ENCODE results near the gene BMP5.

Gene BMP5

DNA sequence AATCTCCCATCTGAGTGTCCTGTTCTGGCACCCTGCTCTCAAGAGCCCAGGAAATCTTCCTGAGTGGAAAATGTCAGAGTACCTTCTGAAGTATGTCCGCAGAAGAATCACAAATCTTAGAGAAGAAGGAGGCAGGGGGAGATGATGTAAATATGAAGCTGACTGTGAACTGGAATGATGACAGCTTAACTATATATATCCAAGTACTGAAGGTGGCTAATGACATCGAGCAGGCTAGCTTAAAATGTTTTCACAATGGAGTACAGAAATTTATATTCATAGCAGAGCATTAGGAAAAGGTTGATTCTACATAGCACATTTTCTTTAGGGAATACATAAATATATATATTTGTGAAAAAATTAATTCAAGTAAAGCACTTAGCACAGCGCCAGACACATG is 64.3 kb downstream of the BMP5 start:
- no peak for DNase-seq (ENCODE audit: low read depth)

DNA sequence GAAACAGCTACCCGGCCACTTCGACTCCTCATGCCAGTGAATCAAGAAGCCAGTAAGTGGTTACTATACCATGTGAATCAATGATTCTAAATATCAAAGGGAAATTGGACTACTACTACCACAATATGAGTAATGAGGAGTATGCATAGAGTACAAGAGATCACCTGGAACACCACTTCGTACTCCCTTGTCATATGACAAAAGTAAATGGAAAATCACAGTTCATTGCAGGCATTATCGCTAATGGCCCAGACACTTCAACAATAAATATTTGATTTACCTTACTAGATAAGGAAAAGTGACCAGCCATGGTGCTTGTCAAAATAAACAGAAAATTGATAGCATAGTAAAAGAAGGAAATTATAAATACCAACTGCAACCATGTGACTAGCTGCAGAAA is 73.1 kb downstream of the BMP5 start:
- no peak for DNase-seq (ENCODE audit: low read depth)

DNA sequence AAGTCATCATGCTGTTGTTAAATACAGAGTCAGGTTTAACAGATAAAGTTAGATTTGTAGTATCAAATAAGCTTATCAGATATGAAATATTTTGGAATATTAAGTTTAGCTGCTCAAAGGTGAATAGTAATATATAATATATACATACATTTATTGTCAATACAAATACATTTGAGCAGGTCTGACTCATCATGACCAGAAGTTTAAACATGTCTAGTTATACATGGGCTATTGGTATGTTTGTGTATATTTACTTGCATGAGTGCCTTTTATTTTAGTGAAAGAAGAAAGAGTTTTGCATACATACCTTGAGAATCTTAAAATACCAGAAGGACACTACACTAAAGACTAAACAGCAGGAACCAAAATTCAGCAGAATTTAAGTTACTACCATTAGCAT is 76.8 kb downstream of the BMP5 start:
- DNase-seq (ENCODE audit: low read depth): no peak

DNA sequence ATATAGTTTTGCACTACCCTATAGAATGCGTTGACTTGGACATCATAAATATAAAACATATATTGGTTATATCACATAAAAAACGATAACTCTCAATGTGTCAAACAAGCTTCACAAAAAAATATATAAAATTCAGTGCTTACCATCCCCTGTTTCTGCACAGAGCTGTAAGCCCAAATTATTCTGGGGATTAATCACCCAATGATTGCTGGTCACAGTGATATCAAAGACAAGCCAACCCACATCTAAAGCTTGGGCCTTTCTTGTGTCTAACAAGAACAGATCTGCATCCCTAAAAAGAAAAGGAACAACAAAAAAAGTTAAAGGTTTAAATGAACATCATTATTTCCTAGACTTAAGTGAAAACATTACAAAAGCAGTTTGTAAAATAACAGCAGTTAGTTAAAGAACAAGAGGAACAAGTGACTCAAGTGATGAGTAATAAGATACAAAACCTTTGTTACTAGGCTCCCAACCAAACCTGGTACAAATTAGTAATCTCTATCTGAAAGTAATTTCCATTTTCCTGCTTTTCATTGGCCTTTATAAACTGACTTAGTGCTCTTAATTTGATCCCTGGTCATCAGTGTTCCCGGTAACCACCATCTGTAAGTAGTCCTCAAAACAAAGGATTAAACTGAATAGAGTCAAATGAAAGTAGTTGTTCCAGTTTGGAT is 81.1 kb downstream of the BMP5 start:
- no peak for DNase-seq (ENCODE audit: low read depth)

- DNase-seq (ENCODE audit: low read depth): no peak
Observed at GRCh38 chr6:55785273-55785672, 90.1 kb downstream of the BMP5 start.

- no peak for DNase-seq (ENCODE audit: low read depth)
Observed at GRCh38 chr6:55782275-55782674, 93.1 kb downstream of the BMP5 start.

- no peak for DNase-seq (ENCODE audit: low read depth)
Observed at GRCh38 chr6:55778705-55779104, 96.7 kb downstream of the BMP5 start.

DNA sequence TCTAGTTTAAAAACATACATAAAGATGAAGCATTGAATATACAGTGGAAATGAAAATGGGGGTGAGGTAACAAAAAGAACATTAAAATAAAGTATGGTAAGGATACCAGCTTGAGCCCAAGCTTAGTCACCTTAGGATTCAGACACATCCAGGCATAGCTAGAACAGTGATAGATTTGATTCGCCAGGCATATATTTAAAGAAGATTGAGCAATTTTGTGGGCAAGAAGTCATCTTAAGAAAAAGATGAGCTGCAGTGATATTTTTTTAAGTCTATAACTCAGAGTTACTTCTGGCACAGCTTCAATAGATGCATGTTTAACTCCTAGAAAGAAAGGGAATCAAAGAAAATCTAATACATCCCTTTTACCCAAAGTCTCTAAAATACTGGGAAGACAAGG is 97.9 kb downstream of the BMP5 start:
- DNase-seq (ENCODE audit: low read depth): no peak

DNA sequence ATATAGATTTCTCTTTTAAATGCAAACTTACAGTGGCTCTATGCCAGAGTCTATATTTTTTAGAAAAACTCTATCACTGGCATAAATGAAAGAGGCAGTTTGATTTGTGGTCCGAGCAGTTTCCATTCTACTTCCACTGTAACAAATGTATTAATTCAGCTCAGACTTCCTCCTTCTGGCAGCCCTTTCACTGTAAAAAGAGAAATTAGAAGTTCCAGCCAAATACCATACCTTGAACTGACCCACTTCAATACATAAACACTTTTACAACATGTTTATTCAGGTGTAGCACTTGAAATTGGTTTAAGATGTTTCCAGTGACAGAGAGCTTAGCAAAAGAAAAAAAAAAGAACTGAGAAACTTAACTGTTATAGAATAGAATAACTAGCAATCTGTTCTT is 99.3 kb downstream of the BMP5 start:
- no peak for DNase-seq (ENCODE audit: low read depth)

DNA sequence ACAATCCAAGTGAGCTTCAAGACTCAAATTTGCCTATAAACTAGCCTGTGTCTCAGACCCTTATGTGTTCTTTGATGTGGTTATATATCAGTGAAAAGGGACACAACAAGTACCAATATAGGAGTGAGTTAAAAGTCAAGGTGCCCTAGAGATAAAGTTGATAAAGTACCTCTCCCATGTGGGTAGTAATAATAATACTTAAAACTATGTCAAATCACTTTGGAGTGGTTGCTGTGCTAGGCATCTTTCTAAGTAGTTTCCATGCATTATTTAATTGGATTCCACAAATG is 100.4 kb downstream of the BMP5 start:
- no peak for DNase-seq (ENCODE audit: low read depth)

DNA sequence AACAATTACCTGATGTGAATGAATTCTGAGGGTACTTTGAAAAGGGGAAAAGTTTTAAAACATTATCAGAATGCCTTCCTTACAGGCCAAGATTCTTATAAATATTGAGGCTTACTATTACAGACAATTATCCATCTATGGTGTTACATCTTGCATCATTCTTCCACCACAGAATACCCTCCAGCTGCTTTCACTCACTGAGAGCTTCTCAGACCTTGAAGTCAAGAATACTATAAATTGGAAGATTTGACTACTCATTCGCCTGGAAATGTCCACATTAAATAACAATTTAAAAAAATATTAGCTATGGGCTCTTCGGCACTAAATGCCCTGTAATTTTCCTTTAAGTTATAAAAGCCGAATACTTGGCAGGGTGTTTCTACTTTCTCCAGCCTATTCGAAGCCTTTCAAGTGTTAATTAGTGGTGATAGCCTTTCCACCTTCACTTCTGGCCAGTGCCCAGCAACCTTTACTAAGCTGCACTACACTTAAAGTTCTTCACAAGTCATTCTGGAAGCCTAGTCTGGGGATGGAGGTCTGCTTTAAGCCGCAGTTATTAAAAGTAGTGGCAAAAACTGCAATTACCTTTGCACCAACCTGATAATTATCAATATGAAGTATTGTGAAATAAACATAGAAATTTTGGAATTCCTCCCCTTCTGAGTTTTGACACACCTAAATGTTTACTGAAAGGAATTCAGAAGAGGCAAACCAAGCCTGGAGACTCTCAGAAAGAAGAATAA is 100.9 kb downstream of the BMP5 start:
- DNase-seq (ENCODE audit: low read depth): no peak

DNA sequence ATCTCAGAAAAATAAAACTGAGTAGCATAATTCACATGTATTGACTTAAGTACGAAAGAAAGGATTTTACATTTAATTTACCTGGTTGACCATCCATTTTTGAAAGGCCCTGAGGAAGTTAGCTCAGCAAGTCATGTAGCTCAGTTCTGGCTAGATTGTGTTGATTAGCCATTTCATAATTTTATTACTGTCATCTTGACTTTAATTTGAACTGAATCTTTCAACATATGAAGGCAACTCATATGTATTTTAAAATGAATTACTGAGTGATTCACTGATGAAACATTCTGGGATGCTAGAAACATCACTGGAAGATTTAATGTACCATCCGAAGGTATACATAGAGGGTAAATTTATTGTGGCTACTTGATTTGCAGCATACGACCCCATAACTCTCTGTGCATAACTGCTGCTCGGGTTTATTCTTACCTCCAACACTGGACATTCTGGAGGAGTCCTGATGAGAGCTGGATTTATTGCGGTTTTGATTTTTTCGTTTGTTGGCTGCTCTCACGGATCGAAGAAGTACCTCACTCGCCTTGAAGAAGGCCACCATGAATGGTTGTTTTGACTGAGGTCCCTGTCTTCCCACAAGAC is 101.7 kb downstream of the BMP5 start:
- no peak for DNase-seq (ENCODE audit: low read depth)

GRCh38 chr6:55772730-55773129 is 102.7 kb downstream of the BMP5 start:
- DNase-seq (ENCODE audit: low read depth): no peak

DNA sequence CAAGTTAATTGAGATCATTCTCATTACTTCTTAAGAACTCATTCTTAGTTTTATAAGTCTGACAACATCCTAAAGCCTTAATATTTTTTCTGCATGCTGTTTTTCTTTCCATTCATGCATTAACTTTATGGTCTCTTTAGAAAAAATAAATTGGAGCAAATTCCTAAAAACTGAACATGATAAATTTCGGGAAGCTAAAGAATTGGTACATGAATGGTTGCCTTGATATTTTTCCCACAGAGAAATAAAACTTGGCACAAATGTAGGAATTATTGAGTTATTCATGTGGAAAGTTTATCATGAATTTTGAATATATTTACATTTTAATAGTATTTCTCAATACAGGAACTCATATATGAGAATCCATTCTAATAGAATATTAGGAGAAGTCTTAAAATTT is 115.9 kb downstream of the BMP5 start:
- DNase-seq (ENCODE audit: low read depth): no peak

- no peak for DNase-seq (ENCODE audit: low read depth)
Observed at GRCh38 chr6:55758156-55758937, 117.0 kb downstream of the BMP5 start.

DNA sequence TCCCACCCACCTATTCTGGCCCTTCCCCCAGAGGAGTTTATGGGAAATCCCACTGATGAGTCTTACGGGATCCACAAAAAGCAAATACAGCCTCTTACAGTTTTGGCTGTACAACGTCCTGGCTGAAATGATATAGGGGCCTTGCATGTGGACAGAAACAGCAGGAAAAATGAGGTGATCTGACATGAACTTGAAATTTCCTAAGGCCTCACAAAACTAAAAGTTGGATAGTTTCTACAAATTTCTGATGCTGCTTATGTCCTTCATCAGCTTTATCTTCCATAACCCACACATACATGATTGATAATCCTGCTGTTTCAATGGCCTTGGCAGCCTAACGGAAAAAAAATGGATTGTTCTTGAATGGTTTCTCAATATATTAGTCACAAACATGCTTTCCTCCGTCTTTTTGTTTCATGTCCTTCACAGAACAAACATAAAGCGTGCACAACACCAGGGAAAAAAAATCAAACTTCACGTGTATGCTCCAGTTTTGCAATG is 118.8 kb downstream of the BMP5 start:
- no peak for DNase-seq (ENCODE audit: low read depth)

- DNase-seq (ENCODE audit: low read depth): no peak
Observed at GRCh38 chr6:55748880-55749279, 126.5 kb downstream of the BMP5 start.

DNA sequence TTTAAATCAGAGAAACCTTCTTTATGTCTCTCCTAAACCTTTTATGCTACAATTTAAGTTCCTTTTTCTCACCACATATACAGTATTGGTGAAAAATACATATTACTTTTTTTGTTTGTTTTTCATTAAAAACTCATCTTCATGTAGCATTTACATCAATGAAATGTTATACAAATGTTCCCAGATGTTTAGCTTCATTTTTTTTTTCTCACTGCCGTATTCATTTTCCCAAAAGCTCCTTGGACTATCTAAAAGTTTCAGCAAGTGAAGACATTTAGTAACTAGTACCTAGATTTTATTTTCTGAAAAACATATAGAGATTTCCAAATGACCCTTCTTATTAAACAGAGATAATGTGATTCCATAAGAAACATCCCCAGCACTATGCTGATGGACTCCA is 128.9 kb downstream of the BMP5 start:
- DNase-seq (ENCODE audit: low read depth): no peak

- no peak for DNase-seq (ENCODE audit: low read depth)
Observed at GRCh38 chr6:55734256-55734655, 141.1 kb downstream of the BMP5 start.

DNA sequence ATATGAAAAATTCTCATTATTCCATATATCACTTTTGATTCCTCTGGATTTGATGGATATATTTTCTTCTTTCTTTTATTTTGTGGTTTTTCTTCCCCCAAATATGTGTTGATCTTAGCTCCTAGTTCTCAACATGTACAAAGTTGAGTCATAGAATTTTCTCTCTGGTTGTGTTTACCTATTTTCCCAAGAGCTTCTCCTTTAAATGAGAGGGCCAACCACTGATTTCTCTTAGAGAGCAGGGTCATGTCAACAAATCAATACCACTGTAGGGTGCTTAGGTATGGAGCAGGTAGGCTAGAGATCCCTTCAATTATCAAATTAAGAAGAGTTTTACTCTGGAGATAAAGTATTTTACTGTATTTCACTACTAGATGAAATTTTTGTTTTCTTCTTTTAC is 145.7 kb downstream of the BMP5 start:
- no peak for DNase-seq (ENCODE audit: low read depth)

DNA sequence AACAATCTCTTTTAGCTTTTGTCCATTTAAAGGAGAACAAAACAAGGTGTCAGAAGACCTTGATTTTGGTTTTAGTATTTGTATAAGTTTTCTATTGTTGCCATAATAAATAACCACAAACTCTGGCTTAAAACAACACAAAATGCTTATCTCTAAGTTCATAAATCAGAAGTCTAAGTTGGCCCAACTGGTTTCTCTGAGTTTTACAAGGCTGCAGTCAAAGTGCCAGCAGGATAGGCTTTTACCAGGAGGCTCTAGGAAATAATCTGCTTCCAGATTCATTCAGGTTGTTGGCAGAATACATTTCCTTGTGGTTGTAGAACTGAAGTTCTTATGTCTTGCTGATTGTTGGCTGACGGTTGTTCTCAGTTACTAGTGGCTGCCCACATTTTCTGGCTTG is 149.2 kb downstream of the BMP5 start:
- DNase-seq (ENCODE audit: low read depth): no peak

DNA sequence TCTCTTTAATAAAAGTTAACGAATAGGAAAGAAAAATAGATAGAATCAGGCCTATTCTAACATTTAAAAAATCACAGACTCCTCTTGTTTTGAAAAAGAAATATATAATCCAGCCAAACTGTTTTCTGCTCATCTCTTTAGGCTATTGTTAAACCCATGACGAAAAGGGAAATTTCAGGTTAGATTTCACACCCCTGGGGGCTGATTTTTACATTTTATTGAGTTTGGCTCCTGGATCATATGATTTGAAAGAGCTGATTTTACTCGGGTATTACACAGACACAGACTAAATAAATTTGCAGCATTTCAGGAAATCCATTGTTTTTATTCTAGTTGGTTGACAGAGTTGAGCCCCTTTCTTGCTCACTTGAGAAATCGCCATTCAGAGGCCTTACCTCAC is 160.6 kb downstream of the BMP5 start:
- no peak for DNase-seq (ENCODE audit: low read depth)

DNA sequence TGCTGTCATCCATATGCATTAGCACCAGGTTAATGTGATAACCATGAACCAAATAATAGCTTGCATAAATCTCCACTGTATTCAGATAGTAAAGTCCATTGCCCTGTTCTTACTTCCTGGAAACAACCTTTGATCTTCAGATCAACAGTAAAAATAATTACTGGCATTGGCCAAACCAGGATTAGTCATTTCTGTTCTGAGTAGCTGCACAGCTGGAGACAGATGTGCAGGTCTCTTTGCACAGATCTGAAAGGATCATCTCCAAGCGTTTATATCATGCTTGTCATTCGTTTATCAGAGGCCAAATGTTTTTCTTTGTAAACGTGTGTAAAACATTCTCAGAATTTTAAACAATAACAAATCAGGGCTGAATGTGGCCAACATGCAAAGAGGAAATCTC is 162.0 kb downstream of the BMP5 start:
- DNase-seq (ENCODE audit: low read depth): no peak

Data from stimulated activated CD4-positive, alpha-beta T cell treated with anti-CD3 and anti-CD28 coated beads, Interleukin-2, amount 100 ng/mL, for 4 hours (primary cell).